ACC112 (cell line): ENCODE results near the gene OPRM1.

Source experiments
- H2AFZ ChIP-seq: fragments of 200-600 bp; sonication (generic); one replicate; pipeline ENCODE4 v1.6.0; 2017; ENCODE audit warnings: antibody characterized with exemption, low read length; ENCODE audit not compliant: unreplicated experiment
- H3K27ac ChIP-seq: fragments of 200-600 bp; sonication (generic); 2 replicates; pipeline ENCODE4 v1.5.1; 2014; ENCODE audit warnings: low read depth, mild to moderate bottlenecking, antibody characterized with exemption, low read length, moderate library complexity
- H3K27me3 ChIP-seq: fragments of 200-600 bp; sonication (generic); 2 replicates; pipeline ENCODE4 v1.6.1; 2014; ENCODE audit warnings: mild to moderate bottlenecking, antibody characterized with exemption, low read length, moderate library complexity, mixed read lengths; ENCODE audit not compliant: insufficient read depth
- H3K36me3 ChIP-seq: fragments of 200-600 bp; sonication (generic); 2 replicates; pipeline ENCODE4 v1.6.1; 2016; ENCODE audit warnings: mild to moderate bottlenecking, antibody characterized with exemption, low read length, moderate library complexity, mixed read lengths; ENCODE audit not compliant: insufficient read depth
- H3K4me1 ChIP-seq: fragments of 200-600 bp; sonication (generic); one replicate; pipeline ENCODE4 v1.6.1; 2016; ENCODE audit warnings: low read length, mixed read lengths; ENCODE audit not compliant: insufficient read depth, unreplicated experiment, control insufficient read depth
- H3K4me3 ChIP-seq: fragments of 200-600 bp; sonication (generic); 2 replicates; pipeline ENCODE4 v1.5.1; 2014; ENCODE audit warnings: mild to moderate bottlenecking, low read depth, low read length
- H3K79me2 ChIP-seq: fragments of 200-600 bp; sonication (generic); one replicate; pipeline ENCODE4 v1.6.0; 2016; ENCODE audit warnings: low read length; ENCODE audit not compliant: control insufficient read depth, unreplicated experiment, insufficient read depth

Gene OPRM1

GRCh38 chr6:154140743-154141142 is 101.7 kb downstream of the OPRM1 start:
- Histone ChIP-seq H3K27ac (no peak overlapping the region), H3K4me1 (no peaks in the 10 kb centered on the region), H3K36me3 (no peaks in the 10 kb centered on the region), H3K27me3 (peaks cover 17% of the 10 kb centered on the region), H3K79me2 (no peaks in the 10 kb centered on the region), H2AFZ (no peak overlapping the region), H3K4me3 (no peak overlapping the region)

GRCh38 chr6:154143753-154144152 is 104.7 kb downstream of the OPRM1 start:
- Histone ChIP-seq H3K79me2 (no peaks in the 10 kb centered on the region), H3K27ac (no peak overlapping the region), H3K36me3 (no peaks in the 10 kb centered on the region), H3K27me3 (peaks cover 31% of the 10 kb centered on the region), H2AFZ (no peak overlapping the region), H3K4me3 (no peak overlapping the region), H3K4me1 (no peaks in the 10 kb centered on the region)

- Histone ChIP-seq H3K4me1 (no peaks in the 10 kb centered on the region), H3K36me3 (no peaks in the 10 kb centered on the region), H3K79me2 (no peaks in the 10 kb centered on the region), H3K27me3 (no peaks in the 10 kb centered on the region; the same call in 1 of the 2 replicates), H3K27ac (no peak overlapping the region), H2AFZ (no peak overlapping the region), H3K4me3 (no peak overlapping the region)
These were observed 115.4 kb downstream of the OPRM1 start for GRCh38 chr6:154154389-154154967.

GRCh38 chr6:154156135-154156896 is 117.3 kb downstream of the OPRM1 start:
- Histone ChIP-seq H3K27me3 (no peaks in the 10 kb centered on the region), H2AFZ (peak overlapping the region; percentile 87), H3K27ac (no peak overlapping the region), H3K4me1 (no peaks in the 10 kb centered on the region), H3K4me3 (no peak overlapping the region), H3K79me2 (no peaks in the 10 kb centered on the region), H3K36me3 (no peaks in the 10 kb centered on the region)

GRCh38 chr6:154157082-154157481 is 118.0 kb downstream of the OPRM1 start:
- Histone ChIP-seq H3K27me3 (no peaks in the 10 kb centered on the region), H2AFZ (peak overlapping the region; percentile 87), H3K27ac (no peak overlapping the region), H3K36me3 (no peaks in the 10 kb centered on the region), H3K4me1 (no peaks in the 10 kb centered on the region), H3K79me2 (no peaks in the 10 kb centered on the region), H3K4me3 (peak overlapping the region; percentile 65)

GRCh38 chr6:154157706-154158105 is 118.7 kb downstream of the OPRM1 start:
- H2AFZ ChIP-seq, result peak overlapping the region; percentile 87

GRCh38 chr6:154159126-154159525 is 120.1 kb downstream of the OPRM1 start:
- H3K27me3 ChIP-seq, result no peaks in the 10 kb centered on the region
- H3K36me3 ChIP-seq, result no peaks in the 10 kb centered on the region
- H3K4me3 ChIP-seq, result no peak overlapping the region
- H2AFZ ChIP-seq, result no peak overlapping the region
- no peaks in the 10 kb centered on the region for H3K79me2 ChIP-seq
- no peak overlapping the region for H3K27ac ChIP-seq
- H3K4me1 ChIP-seq, result no peaks in the 10 kb centered on the region

More at GRCh38 chr6:154157706-154158105, 118.7 kb downstream of the OPRM1 start:
- Histone ChIP-seq H3K27me3 (no peaks in the 10 kb centered on the region), H3K4me1 (no peaks in the 10 kb centered on the region), H3K79me2 (no peaks in the 10 kb centered on the region), H3K27ac (no peak overlapping the region), H3K4me3 (peak overlapping the region; percentile 65), H3K36me3 (no peaks in the 10 kb centered on the region)

- no peak overlapping the region for H3K4me3 ChIP-seq
These were observed 122.6 kb downstream of the OPRM1 start for GRCh38 chr6:154161689-154162088.

GRCh38 chr6:154164397-154164796 is 125.4 kb downstream of the OPRM1 start:
- no peak overlapping the region for H3K4me3 ChIP-seq
- no peaks in the 10 kb centered on the region for H3K4me1 ChIP-seq
- no peaks in the 10 kb centered on the region for H3K36me3 ChIP-seq
- no peak overlapping the region for H2AFZ ChIP-seq
- no peaks in the 10 kb centered on the region for H3K27me3 ChIP-seq
- H3K27ac ChIP-seq, result 0 out of 2 replicates have a peak overlapping the region, but pooled peaks have one; percentile 5
- no peaks in the 10 kb centered on the region for H3K79me2 ChIP-seq

More at GRCh38 chr6:154161689-154162088, 122.6 kb downstream of the OPRM1 start:
- Histone ChIP-seq H3K79me2 (no peaks in the 10 kb centered on the region), H3K4me1 (no peaks in the 10 kb centered on the region), H3K27me3 (no peaks in the 10 kb centered on the region), H3K36me3 (no peaks in the 10 kb centered on the region), H2AFZ (no peak overlapping the region), H3K27ac (no peak overlapping the region)

- Histone ChIP-seq H3K27ac (no peak overlapping the region), H3K79me2 (no peaks in the 10 kb centered on the region), H3K4me1 (no peaks in the 10 kb centered on the region), H3K36me3 (no peaks in the 10 kb centered on the region), H3K4me3 (no peak overlapping the region), H3K27me3 (no peaks in the 10 kb centered on the region), H2AFZ (no peak overlapping the region)
These were observed 126.4 kb downstream of the OPRM1 start for GRCh38 chr6:154165478-154165877.

GRCh38 chr6:154166140-154166539 is 127.1 kb downstream of the OPRM1 start:
- Histone ChIP-seq H3K36me3 (no peaks in the 10 kb centered on the region), H2AFZ (no peak overlapping the region), H3K27ac (no peak overlapping the region), H3K4me3 (no peak overlapping the region), H3K27me3 (no peaks in the 10 kb centered on the region), H3K79me2 (no peaks in the 10 kb centered on the region), H3K4me1 (no peaks in the 10 kb centered on the region)
